Loucy (cell line): ENCODE data around the gene NOL8.

Source experiments
- H2AFZ ChIP-seq: fragments of 200-600 bp; sonication (generic); 2 replicates; pipeline ENCODE4 v1.6.0; 2016; ENCODE audit warnings: antibody characterized with exemption, mild to moderate bottlenecking, low read length, moderate library complexity
- H3F3A ChIP-seq: fragments of 200-600 bp; 2 replicates; pipeline ENCODE4 v1.6.0; 2016; ENCODE audit warnings: antibody characterized with exemption, low read depth, mild to moderate bottlenecking
- H3K27me3 ChIP-seq: fragments of 200-600 bp; sonication (generic); 2 replicates; pipeline ENCODE4 v1.6.1; 2014; ENCODE audit warnings: low read length, mild to moderate bottlenecking; ENCODE audit not compliant: insufficient read depth, poor library complexity, severe bottlenecking
- H3K36me3 ChIP-seq: fragments of 200-600 bp; sonication (generic); 2 replicates; pipeline ENCODE4 v1.6.1; 2016; ENCODE audit warnings: low read length; ENCODE audit not compliant: insufficient read depth
- H3K4me1 ChIP-seq: fragments of 200-600 bp; sonication (generic); 2 replicates; pipeline ENCODE4 v1.5.1; 2014; ENCODE audit warnings: low read length, mild to moderate bottlenecking; ENCODE audit not compliant: insufficient read depth, poor library complexity, severe bottlenecking
- H3K4me2 ChIP-seq: fragments of 200-600 bp; sonication (generic); 2 replicates; pipeline ENCODE4 v1.6.0; 2014; ENCODE audit warnings: antibody characterized with exemption, low read length, low read depth, mild to moderate bottlenecking; ENCODE audit not compliant: poor library complexity, severe bottlenecking
- H3K4me3 ChIP-seq: fragments of 200-600 bp; sonication (generic); 2 replicates; pipeline ENCODE4 v1.5.1; 2014; ENCODE audit warnings: low read length, mild to moderate bottlenecking, mixed read lengths; ENCODE audit not compliant: poor library complexity, severe bottlenecking
- H3K79me2 ChIP-seq: fragments of 200-600 bp; sonication (generic); 2 replicates; pipeline ENCODE4 v1.6.1; 2014; ENCODE audit warnings: low read length; ENCODE audit not compliant: insufficient read depth
- H3K9ac ChIP-seq: fragments of 200-600 bp; sonication (generic); 2 replicates; pipeline ENCODE4 v1.6.0; 2014; ENCODE audit warnings: mild to moderate bottlenecking, low read depth, low read length, moderate library complexity; ENCODE audit not compliant: poor library complexity, severe bottlenecking
- H3K9me2 ChIP-seq: fragments of 200-600 bp; sonication (generic); replicated peaks from 2 replicates; pipeline ENCODE4 v1.6.1; 2016; ENCODE audit warnings: low read depth, low read length, mixed read lengths
- H3K9me3 ChIP-seq: fragments of 200-600 bp; sonication (generic); 2 replicates; pipeline ENCODE4 v1.6.1; 2014; ENCODE audit warnings: mild to moderate bottlenecking, antibody characterized with exemption, low read length, low read depth; ENCODE audit not compliant: insufficient read depth
- H4K20me1 ChIP-seq: fragments of 200-600 bp; sonication (generic); 2 replicates; pipeline ENCODE4 v1.6.0; 2014; ENCODE audit warnings: antibody characterized with exemption, low read length, mild to moderate bottlenecking; ENCODE audit not compliant: insufficient read depth, poor library complexity, severe bottlenecking
- CTCF ChIP-seq: fragments of 200-600 bp; sonication (generic); conservative IDR thresholded peaks from 2 replicates; pipeline ENCODE4 v1.5.1; 2014; ENCODE audit warnings: mild to moderate bottlenecking, antibody characterized with exemption, low read length
- EZH2phosphoT487 ChIP-seq: fragments of 200-600 bp; IDR thresholded peaks from 2 replicates; pipeline ENCODE4 v1.6.1; 2018; ENCODE audit warnings: antibody characterized with exemption, mild to moderate bottlenecking, moderate library complexity, borderline replicate concordance

NOL8 gene

DNA sequence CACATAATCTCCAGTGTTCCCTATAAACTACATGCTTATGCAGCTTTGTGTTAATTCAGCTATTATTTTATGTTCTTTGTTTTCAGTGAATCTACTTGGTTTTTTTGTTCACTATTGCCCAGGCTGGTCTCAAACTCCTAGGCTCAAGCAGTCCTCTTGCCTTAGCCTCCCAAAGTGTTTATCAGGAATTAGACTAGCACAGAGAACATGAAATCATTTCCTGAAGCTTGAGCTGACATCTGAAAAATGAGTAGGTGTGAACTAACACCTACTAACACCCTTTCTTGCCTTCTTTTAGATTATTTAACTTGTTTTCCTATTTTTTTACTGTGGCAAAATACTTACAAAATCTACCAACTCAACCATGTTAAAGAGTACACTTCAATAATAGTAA lies 25.6 kb upstream of the NOL8 start:
- Histone ChIP-seq H3K4me3 (no peak overlapping the region), H3K9me2 (no peaks in the 10 kb centered on the region), H4K20me1 (no peaks in the 10 kb centered on the region), H3F3A (no peaks in the 10 kb centered on the region), H3K27me3 (no peaks in the 10 kb centered on the region), H3K9ac (no peak overlapping the region), H2AFZ (no peak overlapping the region), H3K79me2 (no peaks in the 10 kb centered on the region), H3K4me2 (no peak overlapping the region), H3K9me3 (0 out of 2 replicates have a peak, but pooled peaks cover 5% of the 10 kb centered on the region), H3K36me3 (peaks cover 19% of the 10 kb centered on the region; the same call in 1 of the 2 replicates), H3K4me1 (no peaks in the 10 kb centered on the region)
- TF ChIP-seq EZH2phosphoT487 = no peak
- TF ChIP-seq CTCF = no peak

DNA sequence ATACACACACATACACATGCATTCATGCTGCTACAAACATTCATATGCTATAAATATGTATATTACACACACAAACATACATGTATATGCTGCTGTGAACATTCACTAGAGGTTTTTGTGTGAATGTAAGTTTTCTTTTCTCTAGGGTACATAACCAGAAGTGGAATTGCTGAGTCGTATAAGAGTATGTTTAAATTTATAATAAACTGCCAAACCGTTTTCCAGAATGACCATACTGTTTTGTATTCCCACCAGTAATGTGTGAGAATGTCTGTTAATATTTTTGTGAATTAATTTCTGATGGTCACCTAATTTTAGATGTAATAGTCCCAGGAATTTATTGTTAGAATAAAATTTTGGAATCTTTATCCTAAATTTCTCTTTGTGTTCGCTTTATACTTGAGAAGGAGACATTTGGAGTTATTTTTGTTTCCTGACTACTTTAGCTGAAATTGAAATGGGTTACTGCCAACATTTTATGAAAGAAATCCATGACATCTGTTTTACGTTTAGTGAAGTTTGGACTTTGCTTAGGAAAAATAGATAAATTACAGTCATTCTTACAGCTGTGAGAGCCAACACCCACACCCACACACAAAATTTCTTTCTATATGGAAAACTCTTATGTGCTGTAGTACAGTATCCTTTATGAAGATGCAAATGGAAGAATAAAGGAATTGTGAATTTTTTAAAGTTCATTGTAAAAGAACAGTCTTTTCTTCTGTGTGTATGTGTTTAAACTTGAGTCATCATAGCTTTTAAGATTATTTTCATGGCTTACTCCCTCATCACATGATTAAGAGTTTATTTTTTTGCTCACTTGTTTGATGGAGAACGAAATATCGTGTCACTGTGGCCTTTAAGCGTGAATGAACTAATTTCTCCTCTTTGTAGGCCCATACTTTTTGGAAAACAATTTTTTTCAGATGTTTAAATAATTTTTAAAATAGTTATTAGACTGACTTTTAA lies 24.9 kb upstream of the NOL8 start:
- no peak overlapping the region for H3K4me3 ChIP-seq
- H2AFZ ChIP-seq = no peak overlapping the region
- H3F3A ChIP-seq = no peaks in the 10 kb centered on the region
- 0 out of 2 replicates have a peak, but pooled peaks cover 5% of the 10 kb centered on the region for H3K9me3 ChIP-seq
- no peaks in the 10 kb centered on the region for H3K79me2 ChIP-seq
- no peaks in the 10 kb centered on the region for H4K20me1 ChIP-seq
- no peak overlapping the region for H3K9ac ChIP-seq
- TF ChIP-seq EZH2phosphoT487 = no peak
- no peak for TF ChIP-seq CTCF
- no peaks in the 10 kb centered on the region for H3K27me3 ChIP-seq
- no peak overlapping the region for H3K4me2 ChIP-seq
- no peaks in the 10 kb centered on the region for H3K9me2 ChIP-seq
- H3K36me3 ChIP-seq = peaks cover 19% of the 10 kb centered on the region; the same call in 1 of the 2 replicates
- H3K4me1 ChIP-seq = no peaks in the 10 kb centered on the region

DNA sequence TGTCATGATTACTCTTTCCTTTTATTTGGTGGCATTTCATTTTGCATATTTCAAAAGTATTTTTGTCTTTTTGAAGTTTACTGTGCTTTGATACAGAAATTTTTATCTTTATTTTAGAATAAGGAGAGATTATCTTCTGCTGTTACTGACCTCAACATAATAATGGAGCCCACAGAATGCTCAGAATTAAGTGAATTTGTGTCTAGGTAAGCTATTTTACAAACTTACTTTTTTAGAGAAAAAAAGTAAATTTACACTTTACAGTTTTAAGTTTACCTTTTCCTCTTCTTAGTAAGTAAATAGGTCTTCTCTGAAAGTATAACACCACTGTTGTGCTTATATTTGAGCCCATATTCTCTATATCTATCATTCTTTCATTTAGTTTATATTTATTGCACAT lies 20.4 kb upstream of the NOL8 start:
- H3K9me3 ChIP-seq = no peaks in the 10 kb centered on the region
- no peak overlapping the region for H3K4me2 ChIP-seq
- TF ChIP-seq EZH2phosphoT487 = no peak
- TF ChIP-seq CTCF = no peak

More for the DNA sequence above, 20.4 kb upstream of the NOL8 start:
- H4K20me1 ChIP-seq = no peaks in the 10 kb centered on the region
- no peak overlapping the region for H3K4me3 ChIP-seq
- no peaks in the 10 kb centered on the region for H3K9me2 ChIP-seq
- H3K27me3 ChIP-seq = no peaks in the 10 kb centered on the region
- H3K9ac ChIP-seq = no peak overlapping the region
- peaks cover 15% of the 10 kb centered on the region; the same call in 1 of the 2 replicates for H3K36me3 ChIP-seq
- H2AFZ ChIP-seq = no peak overlapping the region
- no peaks in the 10 kb centered on the region for H3K4me1 ChIP-seq
- H3K79me2 ChIP-seq = no peaks in the 10 kb centered on the region
- no peaks in the 10 kb centered on the region for H3F3A ChIP-seq
